ENCODE measurements around the gene MFAP3. TPM values are rescaled to one million over a fixed set of nuclear protein-coding genes. Genes with fewer than 3 reads are reported as not detected.

Gene MFAP3
- total RNA-seq, 1 experiment from 2014 or later, result 21.4 TPM

DNA sequence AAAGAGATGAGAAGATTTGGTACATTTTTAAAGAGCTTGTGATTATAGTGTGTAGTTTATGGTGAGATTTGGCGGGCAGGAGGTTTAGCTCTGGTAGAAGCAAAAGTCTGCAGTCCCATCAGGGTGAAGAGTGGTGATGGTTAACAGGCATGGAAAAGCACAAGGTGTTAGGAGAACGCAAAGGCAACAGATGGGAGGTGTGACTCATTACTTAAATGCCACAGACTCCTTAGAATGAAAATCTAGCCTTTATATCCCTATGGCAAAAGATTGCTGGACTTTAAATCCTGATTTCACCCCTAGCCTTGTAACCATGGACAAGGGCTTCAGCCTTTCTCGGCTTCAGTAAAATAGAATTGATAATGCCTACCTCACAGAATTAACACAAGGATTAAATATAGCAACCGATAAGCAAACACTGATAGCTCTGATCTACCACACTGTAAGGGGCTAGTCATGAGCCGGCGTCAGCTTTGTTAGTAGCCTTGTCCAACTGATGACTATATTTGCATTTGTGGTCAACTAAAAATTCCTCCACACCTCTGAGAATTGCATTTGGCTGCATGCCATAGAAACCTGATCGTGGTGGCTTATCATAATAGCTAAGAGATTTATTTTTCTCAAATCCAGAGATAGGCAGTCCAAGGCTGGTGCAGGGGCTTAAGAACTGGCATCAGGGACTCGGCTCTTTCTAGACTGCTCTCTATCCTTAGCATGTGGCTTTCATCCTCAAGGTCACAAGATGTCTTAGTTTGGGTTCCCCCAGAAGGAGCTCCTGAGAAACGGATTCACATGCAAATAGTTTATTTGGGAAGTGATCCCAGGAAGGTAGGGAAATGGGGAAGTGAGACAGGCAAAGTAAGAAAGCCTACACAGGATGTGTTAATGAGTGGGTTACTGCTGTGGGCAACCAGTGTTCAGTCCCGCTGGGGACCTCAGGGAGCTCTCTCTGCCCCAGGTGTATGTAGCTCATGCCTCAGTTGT, 19.6 kb downstream of the MFAP3 start:
- ChIA-PET CTCF (no interaction called here), POLR2A (ENCODE audit: low non-redundant PET) (no interaction called here)
- peaks cover 19% of the 10 kb centered on the region for H3K4me1 ChIP-seq (ENCODE audit: insufficient read depth, low read length, poor library complexity, severe bottlenecking)
- H3K9me3 ChIP-seq (ENCODE audit: low read depth, low read length, poor library complexity, severe bottlenecking), result no peaks in the 10 kb centered on the region
- TF ChIP-seq, protein P1, sequence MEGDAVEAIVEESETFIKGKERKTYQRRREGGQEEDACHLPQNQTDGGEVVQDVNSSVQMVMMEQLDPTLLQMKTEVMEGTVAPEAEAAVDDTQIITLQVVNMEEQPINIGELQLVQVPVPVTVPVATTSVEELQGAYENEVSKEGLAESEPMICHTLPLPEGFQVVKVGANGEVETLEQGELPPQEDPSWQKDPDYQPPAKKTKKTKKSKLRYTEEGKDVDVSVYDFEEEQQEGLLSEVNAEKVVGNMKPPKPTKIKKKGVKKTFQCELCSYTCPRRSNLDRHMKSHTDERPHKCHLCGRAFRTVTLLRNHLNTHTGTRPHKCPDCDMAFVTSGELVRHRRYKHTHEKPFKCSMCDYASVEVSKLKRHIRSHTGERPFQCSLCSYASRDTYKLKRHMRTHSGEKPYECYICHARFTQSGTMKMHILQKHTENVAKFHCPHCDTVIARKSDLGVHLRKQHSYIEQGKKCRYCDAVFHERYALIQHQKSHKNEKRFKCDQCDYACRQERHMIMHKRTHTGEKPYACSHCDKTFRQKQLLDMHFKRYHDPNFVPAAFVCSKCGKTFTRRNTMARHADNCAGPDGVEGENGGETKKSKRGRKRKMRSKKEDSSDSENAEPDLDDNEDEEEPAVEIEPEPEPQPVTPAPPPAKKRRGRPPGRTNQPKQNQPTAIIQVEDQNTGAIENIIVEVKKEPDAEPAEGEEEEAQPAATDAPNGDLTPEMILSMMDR (conservative IDR thresholded peaks at IDR 0.05; ENCODE audit: low read depth, low read length), result no peak
- no peak for TF ChIP-seq EZH2 (IDR thresholded peaks at IDR 0.05; ENCODE audit: borderline replicate concordance, low read depth, low read length, poor library complexity, severe bottlenecking)
- no peak overlapping the region for H3K27ac ChIP-seq (ENCODE audit: low read depth, low read length, poor library complexity, severe bottlenecking)
- no peaks in the 10 kb centered on the region for H3K27me3 ChIP-seq (replicated peaks; ENCODE audit: insufficient read depth, low read depth, low read length, poor library complexity)
- no peak overlapping the region for H3K4me3 ChIP-seq (ENCODE audit: low read depth, low read length, poor library complexity, severe bottlenecking)
- BruUV-seq (replicated peaks), result no TSS peak
- H3K36me3 ChIP-seq (ENCODE audit: insufficient read depth, low read length, poor library complexity, severe bottlenecking), result no peaks in the 10 kb centered on the region
- DNase-seq (ENCODE audit: low spot score), result peak; percentile 14
- intact Hi-C loops (cut with micrococcal nuclease; ENCODE audit: unreplicated experiment), result loop anchor here (5.0 kb wide), 1 partner anchor 569 kb away; no protein-coding TSS in a partner anchor

DNA sequence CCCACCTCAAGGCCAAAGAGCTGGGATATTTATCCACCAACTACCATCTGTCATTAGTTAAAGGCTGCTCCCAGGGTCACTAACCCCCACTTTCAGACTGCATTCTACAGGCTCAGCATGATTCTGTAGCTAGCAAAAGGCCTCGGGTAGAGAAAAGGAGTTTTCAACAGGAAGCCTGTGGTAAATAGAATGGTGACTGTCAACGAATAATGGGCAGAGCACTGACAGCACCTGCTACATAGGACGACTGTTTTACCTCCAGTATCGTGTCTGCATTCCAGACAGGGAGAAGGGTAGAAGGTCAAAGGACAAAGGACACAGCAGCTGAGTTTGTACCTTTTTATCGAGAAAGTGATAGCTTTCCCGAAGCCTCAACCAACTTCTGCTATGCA, 20.3 kb downstream of the MFAP3 start:
- H3K4me3 ChIP-seq (ENCODE audit: low read depth, low read length, poor library complexity, severe bottlenecking), result no peak overlapping the region
- DNase-seq (ENCODE audit: low spot score), result no peak
- no peaks in the 10 kb centered on the region for H3K36me3 ChIP-seq (ENCODE audit: insufficient read depth, low read length, poor library complexity, severe bottlenecking)
- BruUV-seq (replicated peaks), result no TSS peak
- H3K9me3 ChIP-seq (ENCODE audit: low read depth, low read length, poor library complexity, severe bottlenecking), result no peaks in the 10 kb centered on the region
- POLR2A ChIA-PET (ENCODE audit: low non-redundant PET), result no interaction called here
- no peak for TF ChIP-seq EZH2 (IDR thresholded peaks at IDR 0.05; ENCODE audit: borderline replicate concordance, low read depth, low read length, poor library complexity, severe bottlenecking)
- TF ChIP-seq, protein P1 (conservative IDR thresholded peaks at IDR 0.05; ENCODE audit: low read depth, low read length), result no peak
- peaks cover 19% of the 10 kb centered on the region for H3K4me1 ChIP-seq (ENCODE audit: insufficient read depth, low read length, poor library complexity, severe bottlenecking)
- CTCF ChIA-PET, result no interaction called here
- intact Hi-C loops (cut with micrococcal nuclease; ENCODE audit: unreplicated experiment), result loop anchor here (5.0 kb wide), 1 partner anchor 568 kb away; no protein-coding TSS in a partner anchor
- no peak overlapping the region for H3K27ac ChIP-seq (ENCODE audit: low read depth, low read length, poor library complexity, severe bottlenecking)
- H3K27me3 ChIP-seq (replicated peaks; ENCODE audit: insufficient read depth, low read depth, low read length, poor library complexity), result no peaks in the 10 kb centered on the region

DNA sequence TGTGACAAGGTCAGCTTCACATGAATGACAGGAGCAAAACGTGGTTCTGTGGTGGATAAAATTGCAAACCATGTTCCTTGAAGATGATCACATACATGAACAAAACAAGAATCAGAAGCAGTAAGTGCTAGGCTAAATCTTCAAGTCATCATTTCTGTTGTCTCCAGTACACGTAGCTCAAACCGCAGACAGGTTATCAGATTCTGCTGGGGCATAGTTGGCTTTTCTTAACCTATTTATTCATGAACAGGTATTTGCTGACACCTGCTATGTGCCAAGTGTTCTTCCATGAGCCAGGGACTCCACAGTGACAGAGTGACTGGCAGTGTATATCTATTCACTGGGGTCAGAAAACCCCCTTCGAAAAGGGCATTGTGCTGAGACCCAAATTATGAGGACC, 20.8 kb downstream of the MFAP3 start:
- no peak for DNase-seq (ENCODE audit: low spot score)
- intact Hi-C loops (cut with micrococcal nuclease; ENCODE audit: unreplicated experiment), result loop anchor here (5.0 kb wide), 1 partner anchor 568 kb away; no protein-coding TSS in a partner anchor
- TF ChIP-seq EZH2 (IDR thresholded peaks at IDR 0.05; ENCODE audit: borderline replicate concordance, low read depth, low read length, poor library complexity, severe bottlenecking), result no peak
- TF ChIP-seq, protein P1 (conservative IDR thresholded peaks at IDR 0.05; ENCODE audit: low read depth, low read length), result no peak
- ChIA-PET POLR2A (ENCODE audit: low non-redundant PET) (no interaction called here), CTCF (no interaction called here)
- no TSS peak for BruUV-seq (replicated peaks)
- Histone ChIP-seq H3K9me3 (ENCODE audit: low read depth, low read length, poor library complexity, severe bottlenecking) (no peaks in the 10 kb centered on the region), H3K36me3 (ENCODE audit: insufficient read depth, low read length, poor library complexity, severe bottlenecking) (no peaks in the 10 kb centered on the region), H3K4me3 (ENCODE audit: low read depth, low read length, poor library complexity, severe bottlenecking) (no peak overlapping the region), H3K27ac (ENCODE audit: low read depth, low read length, poor library complexity, severe bottlenecking) (no peak overlapping the region), H3K4me1 (ENCODE audit: insufficient read depth, low read length, poor library complexity, severe bottlenecking) (peaks cover 18% of the 10 kb centered on the region), H3K27me3 (replicated peaks; ENCODE audit: insufficient read depth, low read depth, low read length, poor library complexity) (no peaks in the 10 kb centered on the region)
